GM21515 (cell line): ENCODE results near the gene PIK3R5.
"Not testable (repeated sequence)": the region's sequence is repeated elsewhere in the genome, so short reads cannot be mapped to it uniquely, and the experiment has no call there.

Experiments used
- ATAC-seq: cut with Tn5 transposase; IDR thresholded peaks from one replicate; pipeline ENCODE4 v1.9.1; 2021; ENCODE audit not compliant: unreplicated experiment

Gene PIK3R5

GRCh38 chr17:8865811-8866210 is 99.7 kb downstream of the PIK3R5 start:
- ATAC-seq: no peak

GRCh38 chr17:8865385-8865784 is 100.1 kb downstream of the PIK3R5 start:
- no peak for ATAC-seq

- no peak for ATAC-seq
Measured at GRCh38 chr17:8862213-8863056, 103.1 kb downstream of the PIK3R5 start.

GRCh38 chr17:8861495-8862181 is 103.9 kb downstream of the PIK3R5 start:
- no peak for ATAC-seq

- ATAC-seq: no peak
Measured at GRCh38 chr17:8859804-8860430, 105.6 kb downstream of the PIK3R5 start.

GRCh38 chr17:8859027-8859803 is 106.3 kb downstream of the PIK3R5 start:
- ATAC-seq: no peak

- no peak for ATAC-seq
Measured at GRCh38 chr17:8857919-8858318, 107.6 kb downstream of the PIK3R5 start.

GRCh38 chr17:8856869-8857575 is 108.5 kb downstream of the PIK3R5 start:
- ATAC-seq: no peak

GRCh38 chr17:8856205-8856603 is 109.3 kb downstream of the PIK3R5 start:
- not testable (repeated sequence) for ATAC-seq

- ATAC-seq: no peak
Measured at GRCh38 chr17:8855477-8856204, 109.9 kb downstream of the PIK3R5 start.

GRCh38 chr17:8851600-8851999 is 113.9 kb downstream of the PIK3R5 start:
- no peak for ATAC-seq

GRCh38 chr17:8849311-8850041 is 116.0 kb downstream of the PIK3R5 start:
- no peak for ATAC-seq

GRCh38 chr17:8847891-8848290 is 117.6 kb downstream of the PIK3R5 start:
- no peak for ATAC-seq

GRCh38 chr17:8846768-8847211 is 118.7 kb downstream of the PIK3R5 start:
- ATAC-seq: no peak

GRCh38 chr17:8844229-8845218 is 121.0 kb downstream of the PIK3R5 start:
- ATAC-seq: no peak

- ATAC-seq: no peak
Measured at GRCh38 chr17:8843344-8843743, 122.2 kb downstream of the PIK3R5 start.

GRCh38 chr17:8841844-8842243 is 123.7 kb downstream of the PIK3R5 start:
- ATAC-seq: no peak

GRCh38 chr17:8839410-8839935 is 126.0 kb downstream of the PIK3R5 start:
- ATAC-seq: no peak
